HL-60/S4 treated with phorbol 12-myristate 13-acetate at 8.2 ng/mL for 4 days and 3 days (cell line): Measurements from ENCODE around the gene ACTG1.

ENCODE experiments used
- in situ Hi-C: fragments of 300-500 bp; cut with MboI; formaldehyde crosslinking; loops from 2 replicates; pipeline ENCODE4 v1.15.0; 2022; ENCODE audit warnings: low sequenced_read_pairs

Gene ACTG1

GRCh38 chr17:81483085-81483861 is 29.3 kb downstream of the ACTG1 start:
- in situ Hi-C loops, result loop anchor here (10.0 kb wide), 1 partner anchor 228 kb away; no protein-coding TSS in a partner anchor

DNA sequence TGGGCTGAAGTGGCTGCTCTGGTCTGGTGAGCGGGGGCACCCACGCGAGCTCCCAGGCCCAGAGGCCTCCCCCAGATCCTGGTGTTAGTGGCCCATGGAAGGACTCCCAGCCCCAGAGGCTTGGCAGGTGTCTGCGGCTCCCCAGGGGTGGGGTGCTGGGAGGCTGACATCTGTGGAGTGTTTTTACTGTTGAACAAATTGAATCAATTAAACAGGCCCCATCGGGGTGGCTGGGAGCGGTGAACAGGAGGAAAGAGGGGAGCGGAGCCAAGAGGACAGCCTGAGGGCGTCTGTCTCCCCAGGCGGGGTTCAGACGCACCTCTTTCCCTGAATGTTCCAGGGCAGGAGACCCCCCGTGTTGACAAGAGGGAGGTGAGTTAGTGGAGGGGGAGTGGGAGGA is 29.9 kb downstream of the ACTG1 start:
- in situ Hi-C loops, result loop anchor here (10.0 kb wide), 1 partner anchor 228 kb away; no protein-coding TSS in a partner anchor

DNA sequence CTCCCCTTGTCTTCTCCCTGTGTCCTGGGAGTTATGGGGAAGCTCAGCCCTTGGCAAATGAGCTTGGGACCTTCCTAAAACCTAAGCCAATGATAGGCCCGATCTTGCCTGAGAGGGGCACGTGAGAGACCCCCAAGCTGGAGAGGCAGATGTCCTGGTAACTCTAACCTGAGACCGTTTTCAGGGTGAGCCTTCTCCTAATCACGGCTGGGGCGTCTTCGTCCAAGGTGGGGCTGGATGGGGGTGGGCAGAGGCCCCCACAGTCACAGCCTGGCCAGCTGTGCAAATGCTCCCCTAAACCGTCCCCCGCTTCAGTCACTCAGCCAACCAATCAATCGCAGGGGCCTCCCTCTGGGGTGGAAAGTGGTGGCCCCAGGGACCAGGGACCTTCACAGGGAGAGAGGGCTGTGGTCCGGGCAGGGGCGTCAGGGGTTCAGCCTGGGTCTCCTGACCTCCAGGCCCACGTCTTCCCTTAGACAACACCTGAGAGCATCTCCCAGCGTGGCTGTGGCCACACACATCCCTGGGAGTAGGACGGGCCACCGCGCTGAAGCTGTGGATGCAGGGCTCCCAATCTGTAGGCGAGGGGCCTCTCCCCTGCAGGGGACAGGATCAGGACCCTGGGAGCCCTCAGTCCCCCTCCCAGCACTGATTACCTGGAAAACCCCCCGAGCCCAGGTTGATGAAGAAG is 30.6 kb downstream of the ACTG1 start:
- in situ Hi-C loops, result loop anchor here (10.0 kb wide), 1 partner anchor 227 kb away; no protein-coding TSS in a partner anchor

- in situ Hi-C loops, result loop anchor here (10.0 kb wide), 1 partner anchor 226 kb away; no protein-coding TSS in a partner anchor
Observed at GRCh38 chr17:81481073-81481799, 31.4 kb downstream of the ACTG1 start.

DNA sequence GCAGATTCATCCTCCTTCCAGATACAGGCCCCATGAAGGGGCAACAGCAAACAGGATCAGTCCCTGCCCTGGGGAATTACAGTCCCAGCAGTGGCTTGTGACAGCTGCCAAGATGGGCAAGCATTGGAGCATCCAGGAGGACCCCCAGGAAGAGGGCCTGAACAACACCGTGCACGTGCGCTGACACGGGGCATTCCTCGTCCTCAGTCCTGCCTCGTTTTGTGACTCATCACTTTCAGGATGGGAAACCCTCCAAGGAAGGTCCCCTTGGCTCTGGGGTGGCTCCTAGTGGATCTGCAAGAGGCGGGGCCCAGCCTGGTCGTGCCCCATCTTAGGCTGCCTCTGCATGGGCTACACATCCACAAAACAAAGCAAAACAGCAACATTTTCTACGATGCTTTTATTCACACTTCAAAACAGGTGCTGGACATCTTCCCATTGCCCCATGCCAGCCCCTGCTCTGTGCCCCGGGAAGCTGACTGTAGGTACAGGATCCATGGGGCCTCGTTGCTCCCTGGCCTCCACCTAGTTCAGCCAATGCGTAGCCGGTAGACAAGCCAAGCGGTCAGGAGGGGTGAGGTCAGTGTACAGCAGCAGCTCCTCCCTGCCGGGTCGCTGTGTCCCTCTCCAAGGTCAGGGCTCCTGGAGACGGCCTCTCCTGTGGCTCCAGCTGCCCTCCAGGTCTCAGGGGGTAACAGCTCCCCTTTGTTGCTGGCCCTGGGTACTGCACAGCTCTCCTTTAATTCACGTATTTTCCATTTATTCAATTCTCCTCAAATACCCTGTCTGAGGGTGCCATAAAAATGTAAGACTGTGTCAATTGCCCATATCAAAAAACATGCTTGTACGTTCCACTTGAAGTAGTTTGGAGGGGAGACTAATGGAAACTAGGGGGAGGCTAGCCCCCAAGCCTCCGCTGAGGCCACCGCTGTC is 32.2 kb downstream of the ACTG1 start:
- in situ Hi-C loops, result loop anchor here (10.0 kb wide), 1 partner anchor 226 kb away; no protein-coding TSS in a partner anchor

DNA sequence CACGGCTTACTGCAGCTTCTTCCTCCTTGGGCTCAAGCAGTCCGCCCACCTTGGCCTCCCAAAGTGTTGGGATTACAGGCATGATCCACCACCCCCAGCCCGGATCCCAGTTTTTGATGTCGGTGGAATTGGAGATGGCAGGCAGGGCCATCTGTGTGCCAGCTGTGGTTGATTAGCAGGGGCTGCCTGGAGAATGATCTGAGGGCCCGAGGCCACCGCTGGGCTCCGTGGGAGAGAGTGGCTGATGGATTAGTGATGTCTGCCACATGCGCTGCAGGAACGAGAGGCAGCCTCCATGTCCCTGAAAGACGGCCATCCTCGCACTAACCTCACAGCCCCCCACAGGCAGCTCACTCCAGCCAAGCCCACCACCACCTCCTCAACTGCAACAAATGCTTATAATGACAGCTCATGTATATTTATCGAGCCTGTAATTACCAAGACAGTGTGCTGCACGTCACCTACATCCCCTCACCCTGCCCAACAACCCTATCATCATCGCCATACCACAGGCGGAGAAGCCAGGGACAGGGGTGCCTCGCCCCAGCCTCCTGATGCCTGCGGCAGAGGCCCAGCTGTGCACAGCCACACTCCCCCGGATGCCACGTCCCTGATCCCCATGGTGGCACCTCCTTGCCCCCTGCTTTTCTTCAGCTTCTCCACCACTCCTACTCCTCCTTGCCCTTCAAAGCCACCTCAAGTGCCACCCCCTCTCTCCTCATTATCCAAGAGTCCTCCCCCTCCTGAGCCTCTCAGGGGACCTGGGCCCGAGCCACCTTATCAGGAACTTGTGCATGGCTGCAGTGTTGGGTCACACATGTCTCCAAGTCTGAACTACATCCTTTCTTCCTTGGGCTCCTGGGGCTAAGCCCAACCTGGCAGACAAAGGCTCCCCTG is 33.2 kb downstream of the ACTG1 start:
- in situ Hi-C loops, result loop anchor here (10.0 kb wide), 1 partner anchor 225 kb away; no protein-coding TSS in a partner anchor

DNA sequence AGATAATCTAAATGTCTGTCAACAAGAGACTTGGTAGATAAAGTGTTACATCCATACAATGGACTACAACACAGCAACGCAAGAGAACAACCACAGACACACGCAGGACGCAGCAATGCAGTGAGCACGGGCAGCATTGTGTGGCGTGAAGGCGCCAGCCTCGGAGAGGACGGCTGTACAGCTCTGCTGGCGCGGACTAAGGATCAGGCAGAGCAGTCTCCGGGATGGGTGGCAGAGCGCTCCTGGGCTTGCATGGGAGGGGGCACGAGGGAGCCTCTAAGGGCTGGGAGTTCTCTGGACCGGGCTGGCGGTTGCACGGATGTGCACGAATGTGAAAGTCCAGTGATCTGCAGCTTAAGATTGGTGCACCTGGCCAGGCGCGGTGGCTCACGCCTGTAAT is 34.5 kb downstream of the ACTG1 start:
- in situ Hi-C loops, result no loop called here

DNA sequence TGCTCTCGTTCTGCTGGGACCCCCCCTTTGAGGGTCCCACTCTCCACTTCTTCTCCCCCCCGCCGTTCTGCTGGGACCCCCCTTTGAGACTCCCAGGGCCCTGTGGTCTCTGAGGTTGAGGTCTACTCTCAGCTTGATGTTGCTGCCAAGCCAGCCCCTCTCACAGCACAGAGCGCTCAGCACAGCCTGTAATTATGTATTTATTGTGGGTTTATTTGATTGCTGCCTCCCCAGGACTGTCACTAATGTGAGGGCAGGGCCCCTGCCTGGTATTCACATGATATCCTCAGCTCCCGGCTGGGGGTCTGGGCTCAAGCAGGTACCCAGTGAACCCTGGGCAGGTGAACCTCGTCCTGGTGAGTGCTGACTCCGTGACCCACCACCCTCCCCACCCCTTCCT is 35.4 kb downstream of the ACTG1 start:
- in situ Hi-C loops, result no loop called here

DNA sequence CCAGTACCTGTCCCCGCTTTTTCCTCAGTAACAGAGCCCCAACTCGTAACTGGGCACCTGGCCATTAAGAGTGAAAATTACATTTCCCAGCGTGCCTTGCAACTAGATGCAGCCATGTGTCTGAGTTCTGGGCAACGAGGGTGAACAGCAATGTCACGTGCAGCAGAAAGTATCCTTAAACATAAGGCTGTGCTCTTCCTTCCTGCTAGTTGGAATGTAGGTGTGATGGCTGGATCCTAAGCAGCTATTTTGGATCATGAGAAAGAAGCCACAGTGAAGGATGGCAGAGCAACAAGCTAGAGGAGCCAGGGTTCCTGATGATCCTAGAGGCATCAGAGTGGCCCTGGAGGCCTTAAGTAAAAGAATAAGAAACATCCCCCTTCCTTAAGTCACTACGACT is 36.0 kb downstream of the ACTG1 start:
- in situ Hi-C loops, result no loop called here

- in situ Hi-C loops, result no loop called here
Observed at GRCh38 chr17:81476097-81476496, 36.5 kb downstream of the ACTG1 start.

GRCh38 chr17:81474958-81475357 is 37.6 kb downstream of the ACTG1 start:
- in situ Hi-C loops, result no loop called here

DNA sequence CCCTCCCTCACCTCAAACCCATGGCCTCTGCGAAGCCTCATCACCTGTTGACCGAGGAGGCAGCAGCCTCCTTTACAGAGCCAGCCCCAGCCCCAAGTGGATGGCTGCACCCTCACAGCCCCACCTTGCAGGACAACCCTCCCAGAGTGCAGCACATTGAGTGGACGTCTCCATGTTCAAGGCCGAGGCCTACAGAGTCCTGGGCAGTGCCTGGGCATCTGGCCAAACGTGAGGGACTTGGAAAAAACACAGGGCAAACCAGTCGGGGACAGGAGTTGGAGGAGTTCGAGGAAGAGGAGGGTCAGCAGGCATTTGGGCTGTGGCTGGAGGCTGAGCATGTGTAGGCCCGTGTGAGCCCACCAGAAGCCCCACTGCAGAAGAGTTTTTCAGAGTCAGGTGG is 39.6 kb downstream of the ACTG1 start:
- in situ Hi-C loops, result no loop called here

GRCh38 chr17:81471818-81472456 is 40.7 kb downstream of the ACTG1 start:
- in situ Hi-C loops, result no loop called here

DNA sequence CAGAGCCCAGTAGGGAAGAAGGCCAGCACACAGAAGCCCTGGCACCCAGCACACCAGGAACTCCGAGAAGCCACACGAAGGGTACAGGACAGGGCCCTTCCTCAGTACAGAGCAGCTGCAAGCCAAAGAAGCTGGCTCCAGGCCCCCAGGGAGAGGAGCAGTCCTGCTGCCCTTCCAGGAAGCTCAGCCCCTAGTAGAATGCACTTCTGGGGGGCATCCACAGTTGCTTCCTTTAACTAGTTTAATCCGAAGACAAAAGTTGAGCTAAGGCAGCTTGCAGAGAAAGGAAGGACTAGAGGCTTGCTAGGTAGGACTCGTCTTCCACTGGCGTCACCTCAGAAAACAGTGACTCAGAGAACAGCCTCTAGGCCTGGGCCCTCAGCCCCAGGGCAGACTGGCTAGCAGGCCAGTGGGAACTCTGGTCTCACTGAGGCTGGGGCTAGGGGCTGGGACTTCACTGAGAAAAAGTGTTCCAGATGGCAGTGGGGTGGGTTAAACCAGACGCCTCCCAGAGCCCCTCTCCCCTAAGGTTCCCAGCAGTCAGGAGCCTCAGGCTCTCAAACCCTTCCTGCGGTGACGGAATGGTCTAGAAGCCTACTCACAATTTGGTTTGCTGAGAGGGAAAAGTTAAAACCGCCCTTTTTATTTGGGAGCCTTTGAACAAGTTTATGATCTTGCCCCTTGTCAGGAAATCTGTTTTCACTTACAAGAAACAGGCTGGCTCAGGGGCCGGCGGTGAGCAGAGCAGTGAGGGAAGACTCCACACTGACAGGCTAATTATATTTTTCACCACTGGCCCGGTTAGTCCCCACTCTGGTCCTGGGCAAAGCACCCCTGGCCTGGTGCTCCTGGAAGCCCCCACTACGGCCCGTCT is 41.4 kb downstream of the ACTG1 start:
- in situ Hi-C loops, result no loop called here

DNA sequence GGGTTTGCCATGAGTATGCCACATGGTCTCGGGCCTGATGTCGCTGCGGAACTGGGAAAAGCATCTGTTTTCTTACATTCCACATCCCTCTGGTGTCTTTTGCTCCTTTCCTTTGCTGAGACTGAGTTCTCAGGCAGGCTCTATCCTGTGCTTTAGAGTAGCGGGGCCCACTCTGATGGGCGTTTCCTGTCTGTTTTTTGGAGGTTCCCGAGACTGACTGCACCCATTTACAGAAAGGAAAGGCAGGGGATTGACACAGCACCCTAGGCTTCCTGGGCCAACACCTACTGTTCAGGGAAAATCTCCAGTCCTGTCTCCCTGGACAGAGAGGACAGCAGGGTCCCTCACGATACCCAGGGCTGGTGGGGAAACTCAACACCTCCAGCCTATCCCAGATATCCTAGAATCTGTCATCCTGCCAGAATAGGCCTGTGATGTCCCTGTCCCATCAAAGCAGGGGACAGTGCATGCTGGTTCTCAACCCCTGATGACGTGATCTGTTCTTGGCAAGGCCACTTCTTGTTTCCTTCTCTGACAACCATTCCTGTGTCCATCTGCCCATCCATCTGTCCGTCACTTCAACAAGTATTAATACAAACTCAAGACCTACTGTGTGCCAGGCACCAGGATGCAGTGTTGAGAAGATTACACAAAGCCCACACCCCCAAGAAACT is 42.2 kb downstream of the ACTG1 start:
- in situ Hi-C loops, result no loop called here

GRCh38 chr17:81469266-81469665 is 43.3 kb downstream of the ACTG1 start:
- in situ Hi-C loops, result no loop called here

GRCh38 chr17:81468770-81469121 is 43.9 kb downstream of the ACTG1 start:
- in situ Hi-C loops, result no loop called here
